BLaER1 (cell line): Measurements from ENCODE around the gene CCNJ.
"Not testable (repeated sequence)": the region's sequence is repeated elsewhere in the genome, so short reads cannot be mapped to it uniquely, and the experiment has no call there.

Source experiments
- H3K27ac ChIP-seq: shearing (Covaris generic); formaldehyde crosslinking; 2 replicates; pipeline ENCODE4 v1.8.1; 2022
- H3K27me3 ChIP-seq: shearing (Covaris generic); formaldehyde crosslinking; 2 replicates; pipeline ENCODE4 v1.8.1; 2022
- H3K36me3 ChIP-seq: shearing (Covaris generic); formaldehyde crosslinking; 2 replicates; pipeline ENCODE4 v1.8.1; 2022
- H3K4me1 ChIP-seq: shearing (Covaris generic); formaldehyde crosslinking; 2 replicates; pipeline ENCODE4 v1.8.1; 2022
- H3K4me2 ChIP-seq: shearing (Covaris generic); formaldehyde crosslinking; 2 replicates; pipeline ENCODE4 v1.8.1; 2022
- H3K4me3 ChIP-seq: shearing (Covaris generic); formaldehyde crosslinking; 2 replicates; pipeline ENCODE4 v1.8.1; 2022
- H3K9ac ChIP-seq: shearing (Covaris generic); formaldehyde crosslinking; 2 replicates; pipeline ENCODE4 v1.8.1; 2022
- H3K9me3 ChIP-seq: shearing (Covaris generic); formaldehyde crosslinking; 2 replicates; pipeline ENCODE4 v1.8.1; 2022
- H4K20me1 ChIP-seq: shearing (Covaris generic); formaldehyde crosslinking; 2 replicates; pipeline ENCODE4 v1.8.1; 2022
- Cebpa-rat ChIP-seq: shearing (Covaris generic); IDR thresholded peaks from 2 replicates; pipeline ENCODE4 v1.8.1; 2022

CCNJ gene

GRCh38 chr10:96034625-96035024, 8.8 kb upstream of the CCNJ start:
- Histone ChIP-seq H3K9me3 (peaks cover 11% of the 10 kb centered on the region), H3K9ac (no peak overlapping the region), H3K4me3 (no peak overlapping the region), H3K27ac (no peak overlapping the region), H3K4me1 (no peaks in the 10 kb centered on the region), H3K27me3 (no peaks in the 10 kb centered on the region), H3K36me3 (0 out of 2 replicates have a peak, but pooled peaks cover 5% of the 10 kb centered on the region), H3K4me2 (no peak overlapping the region), H4K20me1 (no peaks in the 10 kb centered on the region)
- no peak for TF ChIP-seq Cebpa-rat

GRCh38 chr10:96038476-96039387, 4.7 kb upstream of the CCNJ start:
- Histone ChIP-seq H3K9me3 (peaks cover 11% of the 10 kb centered on the region), H3K4me2 (no peak overlapping the region), H3K4me3 (no peak overlapping the region), H3K9ac (no peak overlapping the region), H3K27ac (no peak overlapping the region), H3K36me3 (0 out of 2 replicates have a peak, but pooled peaks cover 5% of the 10 kb centered on the region), H3K27me3 (no peaks in the 10 kb centered on the region), H3K4me1 (peaks cover 11% of the 10 kb centered on the region), H4K20me1 (no peaks in the 10 kb centered on the region)
- no peak for TF ChIP-seq Cebpa-rat

GRCh38 chr10:96041146-96041545, 2.2 kb upstream of the CCNJ start:
- Histone ChIP-seq H3K27ac (no peak overlapping the region), H3K4me1 (peaks cover 19% of the 10 kb centered on the region), H3K4me2 (no peak overlapping the region), H3K9ac (no peak overlapping the region), H3K9me3 (peaks cover 3% of the 10 kb centered on the region), H3K27me3 (no peaks in the 10 kb centered on the region), H3K36me3 (peaks cover 8% of the 10 kb centered on the region; the same call in 1 of the 2 replicates), H3K4me3 (no peak overlapping the region), H4K20me1 (peaks cover 22% of the 10 kb centered on the region)
- no peak for TF ChIP-seq Cebpa-rat

GRCh38 chr10:96043893-96044715, 721 bp downstream of the CCNJ start:
- Histone ChIP-seq H3K4me3 (peak overlapping the region; percentile 97), H3K27me3 (no peaks in the 10 kb centered on the region), H3K4me1 (peaks cover 48% of the 10 kb centered on the region), H4K20me1 (peaks cover 51% of the 10 kb centered on the region), H3K9me3 (no peaks in the 10 kb centered on the region), H3K27ac (peak overlapping the region; percentile 99), H3K4me2 (peak overlapping the region; percentile 94), H3K9ac (peak overlapping the region; percentile 99), H3K36me3 (peaks cover 33% of the 10 kb centered on the region)
- no peak for TF ChIP-seq Cebpa-rat

GRCh38 chr10:96044736-96045135, 1.4 kb downstream of the CCNJ start:
- H3K4me3 ChIP-seq, result peak overlapping the region; percentile 97
- H3K4me2 ChIP-seq, result peak overlapping the region; percentile 94
- H3K27me3 ChIP-seq, result no peaks in the 10 kb centered on the region
- H3K9me3 ChIP-seq, result no peaks in the 10 kb centered on the region
- peaks cover 52% of the 10 kb centered on the region for H3K4me1 ChIP-seq
- peaks cover 58% of the 10 kb centered on the region for H4K20me1 ChIP-seq
- no peak for TF ChIP-seq Cebpa-rat
- peak overlapping the region; percentile 99 for H3K9ac ChIP-seq
- H3K36me3 ChIP-seq, result peaks cover 36% of the 10 kb centered on the region
- H3K27ac ChIP-seq, result peak overlapping the region; percentile 99

- Histone ChIP-seq H3K9me3 (no peaks in the 10 kb centered on the region), H3K27me3 (no peaks in the 10 kb centered on the region), H3K4me1 (peaks cover 69% of the 10 kb centered on the region), H4K20me1 (peaks cover 76% of the 10 kb centered on the region), H3K9ac (peak overlapping the region; percentile 99), H3K4me3 (peak overlapping the region; percentile 97), H3K4me2 (peak overlapping the region; percentile 94), H3K36me3 (peaks cover 55% of the 10 kb centered on the region), H3K27ac (peak overlapping the region; percentile 99; the same call in 1 of the 2 replicates)
- TF ChIP-seq Cebpa-rat, result no peak
Observed at GRCh38 chr10:96046546-96046945, 3.2 kb downstream of the CCNJ start.

GRCh38 chr10:96047004-96047649, 3.7 kb downstream of the CCNJ start:
- H3K36me3 ChIP-seq, result peaks cover 60% of the 10 kb centered on the region
- no peaks in the 10 kb centered on the region for H3K27me3 ChIP-seq
- no peak for TF ChIP-seq Cebpa-rat
- H3K9ac ChIP-seq, result peak overlapping the region; percentile 99; the same call in 1 of the 2 replicates
- no peaks in the 10 kb centered on the region for H3K9me3 ChIP-seq
- no peak overlapping the region for H3K27ac ChIP-seq
- H4K20me1 ChIP-seq, result peaks cover 81% of the 10 kb centered on the region
- H3K4me2 ChIP-seq, result peak overlapping the region; percentile 94
- peaks cover 71% of the 10 kb centered on the region for H3K4me1 ChIP-seq
- peak overlapping the region; percentile 97 for H3K4me3 ChIP-seq

GRCh38 chr10:96047925-96048324, 4.5 kb downstream of the CCNJ start:
- Histone ChIP-seq H3K4me2 (peak overlapping the region; percentile 94), H4K20me1 (peaks cover 89% of the 10 kb centered on the region), H3K4me1 (peaks cover 63% of the 10 kb centered on the region), H3K36me3 (peaks cover 68% of the 10 kb centered on the region)
- not testable (repeated sequence) for H3K9me3 ChIP-seq, H3K4me3 ChIP-seq, H3K27ac ChIP-seq, H3K9ac ChIP-seq, H3K27me3 ChIP-seq

- no peak overlapping the region for H3K4me3 ChIP-seq
- no peak overlapping the region for H3K9ac ChIP-seq
- no peaks in the 10 kb centered on the region for H3K27me3 ChIP-seq
- no peak for TF ChIP-seq Cebpa-rat
- peaks cover 62% of the 10 kb centered on the region for H3K4me1 ChIP-seq
- peak overlapping the region; percentile 94 for H3K4me2 ChIP-seq
- H3K36me3 ChIP-seq, result peaks cover 81% of the 10 kb centered on the region
- H4K20me1 ChIP-seq, result peaks cover 100% of the 10 kb centered on the region
- H3K9me3 ChIP-seq, result no peaks in the 10 kb centered on the region
- H3K27ac ChIP-seq, result no peak overlapping the region
Observed at GRCh38 chr10:96049340-96049739, 6.0 kb downstream of the CCNJ start.
